AG09319 (cell line): Measurements from ENCODE around the gene SCAPER.
"Not testable (repeated sequence)": the region's sequence is repeated elsewhere in the genome, so short reads cannot be mapped to it uniquely, and the experiment has no call there.

Source experiments
- DNase-seq: peaks from one replicate; pipeline ENCODE4 v3.0.0-alpha.2; 2010; ENCODE audit warnings: low read depth; ENCODE audit errors: extremely low read depth
- CTCF ChIP-seq: IDR thresholded peaks from 2 replicates; pipeline ENCODE4 v1.5.1; 2011; ENCODE audit warnings: low read depth, mild to moderate bottlenecking, inconsistent platforms, low read length, moderate library complexity

The SCAPER gene

GRCh38 chr15:76885212-76885611, 19.9 kb downstream of the SCAPER start:
- no peak for DNase-seq
- no peak for TF ChIP-seq CTCF

DNA sequence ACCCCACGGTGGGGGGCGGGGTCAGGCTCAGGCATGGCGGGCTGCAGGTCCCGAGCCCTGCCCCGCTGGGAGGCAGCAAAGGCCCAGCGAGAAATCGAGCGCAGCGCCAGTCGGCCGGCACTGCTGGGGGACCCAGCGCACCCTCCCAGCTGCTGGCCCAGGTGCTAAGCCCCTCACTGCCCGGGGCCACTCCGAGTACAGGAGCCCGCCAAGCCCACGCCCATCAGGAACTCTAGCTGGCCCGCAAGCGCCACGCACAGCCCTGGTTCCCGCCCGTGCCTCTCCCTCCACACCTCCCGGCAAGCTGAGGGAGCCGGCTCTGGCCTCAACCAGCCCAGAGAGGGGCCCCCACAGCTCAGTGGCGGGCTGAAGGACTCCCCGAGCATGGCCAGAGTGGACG, 29.2 kb downstream of the SCAPER start:
- no peak for TF ChIP-seq CTCF
- no peak for DNase-seq

- not testable (repeated sequence) for DNase-seq
These were observed 32.1 kb downstream of the SCAPER start for GRCh38 chr15:76873066-76873465.

GRCh38 chr15:76871930-76872329, 33.2 kb downstream of the SCAPER start:
- TF ChIP-seq CTCF: no peak
- no peak for DNase-seq

GRCh38 chr15:76868740-76869139, 36.4 kb downstream of the SCAPER start:
- TF ChIP-seq CTCF: no peak
- no peak for DNase-seq

DNA sequence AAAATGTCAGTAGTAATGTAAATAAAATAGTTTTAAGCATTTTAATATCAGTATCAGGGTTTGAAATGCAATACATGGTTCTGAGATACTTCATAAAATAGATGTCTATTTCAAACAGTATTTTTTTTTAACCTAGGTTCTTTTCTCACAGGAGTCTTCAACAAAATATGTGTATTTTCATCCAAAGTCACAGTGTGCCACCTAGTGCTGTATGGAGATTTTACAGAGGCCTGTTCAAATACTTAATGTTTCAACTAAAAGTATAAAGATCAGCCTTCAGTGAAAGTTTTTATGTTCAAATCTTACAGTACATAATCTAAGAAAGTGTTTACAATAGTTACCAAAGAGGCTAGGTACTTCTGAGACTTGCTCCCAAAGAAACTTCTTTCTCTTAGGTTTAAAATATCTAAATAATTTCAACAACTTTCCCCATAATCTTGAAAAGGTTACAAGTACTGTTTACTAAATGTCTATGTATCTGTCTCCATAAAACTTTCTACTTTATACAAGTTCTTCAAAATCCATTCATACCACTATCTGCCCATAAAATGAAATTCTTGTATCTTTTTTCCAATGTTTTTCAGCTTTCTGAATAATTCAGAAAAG, 38.3 kb downstream of the SCAPER start:
- TF ChIP-seq CTCF: peak; percentile 56
- DNase-seq: no peak

DNA sequence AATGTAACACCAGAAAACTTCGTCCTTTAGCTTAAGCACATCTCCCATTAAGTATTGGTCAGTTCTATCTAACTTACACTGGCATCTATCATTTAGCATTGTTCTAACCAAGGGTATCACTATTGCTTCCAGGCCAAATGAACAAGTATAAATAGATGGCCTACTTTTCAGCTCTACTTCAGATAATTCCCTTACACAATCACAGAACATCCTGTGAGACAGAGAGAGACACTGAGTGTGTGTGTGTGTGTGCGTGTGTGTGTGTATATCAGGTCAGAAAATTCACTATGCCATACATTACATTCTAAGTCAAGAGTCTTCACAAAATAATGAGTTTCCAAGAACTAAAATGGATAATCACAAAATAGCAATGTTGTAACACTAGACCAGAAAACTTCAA, 39.1 kb downstream of the SCAPER start:
- DNase-seq: no peak
- TF ChIP-seq CTCF: no peak

DNA sequence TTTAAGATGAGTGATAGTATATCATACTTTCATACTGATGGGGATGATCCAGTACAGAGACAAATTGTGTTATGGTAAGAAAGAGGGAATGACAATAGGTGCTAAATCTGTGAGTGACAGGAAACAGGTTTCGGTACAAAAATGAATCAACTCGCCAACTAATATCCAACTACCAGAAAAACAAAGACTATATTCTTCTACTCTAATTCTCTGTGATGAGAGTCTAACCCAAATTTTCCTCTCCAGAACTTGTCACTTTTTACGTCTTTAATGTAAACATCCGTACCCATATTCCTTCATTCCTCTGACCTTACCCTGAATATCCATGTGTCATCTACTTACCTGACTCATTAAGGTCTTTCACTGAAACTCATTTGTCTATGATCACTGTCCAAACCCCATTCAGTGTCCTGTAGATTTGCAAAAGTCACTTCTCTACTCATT, 39.6 kb downstream of the SCAPER start:
- no peak for TF ChIP-seq CTCF
- DNase-seq: no peak
